Ramos (cell line): ENCODE results near the gene ADRA2C.
"Not testable (repeated sequence)": the region's sequence is repeated elsewhere in the genome, so short reads cannot be mapped to it uniquely, and the experiment has no call there.

ENCODE experiments used
- in situ Hi-C: fragments of 300-500 bp; cut with MboI; formaldehyde crosslinking; loops from one replicate; pipeline ENCODE4 v1.14.3; 2022; ENCODE audit warnings: low sequenced_read_pairs; ENCODE audit not compliant: unreplicated experiment

Gene ADRA2C

GRCh38 chr4:3809028-3809427 is 42.8 kb downstream of the ADRA2C start:
- in situ Hi-C loops, result no loop called here

DNA sequence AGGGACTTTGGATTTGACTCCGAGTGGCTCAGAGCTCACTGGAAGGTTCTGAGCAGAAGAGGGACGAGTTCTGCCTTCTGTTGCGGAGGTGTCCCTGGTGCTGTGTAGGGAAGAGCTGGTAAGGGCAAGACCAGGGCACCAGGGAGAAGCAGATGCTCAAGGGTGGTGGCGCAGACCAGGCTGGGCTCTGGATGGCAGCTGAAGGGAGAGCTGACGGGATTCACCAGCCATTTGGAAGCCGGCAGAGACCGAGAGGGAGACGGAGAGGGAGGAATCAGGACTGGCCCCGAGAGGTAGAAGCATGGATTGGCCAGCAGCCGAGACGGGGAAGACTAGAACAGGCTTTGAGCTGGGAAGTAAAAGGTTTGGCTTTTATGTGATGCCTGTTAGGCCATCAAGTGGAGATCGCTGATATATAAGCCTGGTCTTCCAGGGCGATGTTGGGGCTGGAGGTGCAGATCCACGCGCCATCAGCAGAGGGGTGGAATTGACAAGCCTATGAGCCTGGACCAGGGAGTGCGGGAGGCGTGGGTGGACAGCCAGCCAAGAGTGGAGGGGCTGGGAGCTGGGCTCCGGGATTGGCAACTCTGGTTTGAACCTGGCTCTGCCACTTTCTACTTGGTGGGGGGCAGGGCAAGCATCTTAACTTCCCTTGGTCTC is 43.4 kb downstream of the ADRA2C start:
- in situ Hi-C loops, result no loop called here

- in situ Hi-C loops, result no loop called here
Measured at GRCh38 chr4:3810111-3810680, 44.0 kb downstream of the ADRA2C start.

DNA sequence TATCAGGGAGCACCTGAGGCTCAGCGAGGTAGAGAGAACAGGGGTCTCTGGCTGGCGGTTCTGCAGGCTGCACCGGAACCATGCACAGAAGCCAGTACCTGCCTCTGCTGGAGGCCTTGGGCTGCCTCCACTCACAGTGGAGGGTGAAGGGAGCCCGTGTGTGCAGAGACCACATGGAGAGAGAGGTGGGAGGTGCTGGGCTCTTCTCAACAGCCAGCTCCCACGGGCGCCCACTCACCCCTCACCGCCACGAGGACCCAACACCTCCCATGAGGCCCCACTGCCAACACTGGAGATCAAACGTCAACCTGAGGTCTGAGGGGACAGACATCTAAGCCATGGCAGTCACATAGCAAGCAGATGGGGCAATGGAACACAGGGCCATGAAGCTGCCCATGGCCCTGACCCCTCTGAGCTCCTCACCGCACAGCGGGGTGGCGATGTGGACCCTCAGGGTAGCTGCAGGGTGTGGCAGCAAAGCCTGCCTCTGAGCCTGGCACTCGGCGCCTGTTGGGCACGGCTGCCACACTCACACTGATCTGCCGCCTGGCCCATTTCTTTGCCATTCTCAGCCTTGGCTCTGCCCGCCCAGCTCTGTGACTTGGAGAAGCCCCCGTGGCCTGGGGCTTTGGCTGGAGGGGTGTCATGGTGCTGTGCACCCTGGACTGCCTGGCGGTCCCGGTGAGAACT is 44.8 kb downstream of the ADRA2C start:
- in situ Hi-C loops, result no loop called here

DNA sequence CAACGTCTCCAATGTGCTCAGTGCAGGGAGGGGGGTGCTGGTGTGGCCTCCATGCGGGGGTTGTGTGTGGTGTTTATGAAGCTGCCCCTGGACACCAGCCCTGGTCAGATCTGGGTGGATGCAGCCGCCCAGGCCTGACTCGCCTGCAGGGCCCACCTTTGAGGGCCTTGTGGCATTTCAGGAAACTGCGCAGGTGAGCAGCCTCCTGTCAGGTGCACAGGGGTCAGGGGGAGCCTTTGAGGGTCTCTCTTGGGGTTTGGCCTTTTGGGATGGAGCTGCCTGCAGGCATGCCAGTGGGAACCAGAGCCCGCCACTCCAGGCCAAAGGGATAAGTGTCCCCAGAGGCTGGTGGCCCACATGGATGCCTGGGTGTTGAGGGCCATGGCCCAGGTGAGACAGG is 45.4 kb downstream of the ADRA2C start:
- in situ Hi-C loops, result no loop called here

GRCh38 chr4:3812211-3812934 is 46.2 kb downstream of the ADRA2C start:
- in situ Hi-C loops, result no loop called here

DNA sequence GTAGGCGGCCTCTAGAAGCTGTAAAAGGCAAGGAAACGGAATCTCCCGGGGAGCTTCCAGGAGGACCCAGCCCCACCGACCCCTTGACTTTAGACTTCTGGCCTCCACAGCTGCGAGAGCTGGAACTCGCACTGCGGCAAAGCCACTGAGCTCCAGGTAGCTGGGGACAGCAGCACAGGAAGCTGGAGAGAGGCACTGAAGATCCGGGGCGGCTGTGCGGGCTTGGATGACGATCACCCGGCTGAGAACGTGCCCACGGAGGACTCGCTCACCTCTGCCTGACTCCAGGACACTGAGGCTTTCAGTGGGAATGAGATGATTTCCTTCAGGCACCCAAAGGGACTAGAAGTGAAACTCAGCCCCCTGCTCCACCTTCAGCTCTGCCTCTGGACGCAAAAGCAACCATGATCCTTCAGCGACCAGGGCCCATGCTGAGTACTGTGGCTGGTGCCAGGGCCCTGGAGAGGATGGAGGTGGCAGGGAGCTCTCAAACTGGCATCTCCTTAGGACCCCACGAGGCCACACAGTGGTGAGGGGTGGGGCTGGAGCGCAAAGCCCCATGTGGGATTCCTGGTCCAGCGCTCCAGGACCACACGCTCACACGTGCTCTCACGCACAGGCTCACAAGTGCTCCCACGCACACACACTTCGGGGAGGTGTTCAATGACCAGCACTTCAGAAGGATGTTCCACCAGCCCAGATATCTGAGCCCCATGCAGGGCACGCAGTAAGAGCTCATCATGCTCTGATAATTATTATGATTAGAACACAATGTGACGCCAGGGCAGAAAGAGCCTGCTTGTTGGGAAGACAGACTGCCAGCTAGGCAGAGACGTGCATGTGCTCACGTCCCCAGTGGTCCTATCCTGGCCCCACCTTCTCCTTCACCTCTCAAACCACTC is 47.2 kb downstream of the ADRA2C start:
- in situ Hi-C loops, result no loop called here

- in situ Hi-C loops, result no loop called here
Measured at GRCh38 chr4:3814053-3814570, 47.9 kb downstream of the ADRA2C start.

DNA sequence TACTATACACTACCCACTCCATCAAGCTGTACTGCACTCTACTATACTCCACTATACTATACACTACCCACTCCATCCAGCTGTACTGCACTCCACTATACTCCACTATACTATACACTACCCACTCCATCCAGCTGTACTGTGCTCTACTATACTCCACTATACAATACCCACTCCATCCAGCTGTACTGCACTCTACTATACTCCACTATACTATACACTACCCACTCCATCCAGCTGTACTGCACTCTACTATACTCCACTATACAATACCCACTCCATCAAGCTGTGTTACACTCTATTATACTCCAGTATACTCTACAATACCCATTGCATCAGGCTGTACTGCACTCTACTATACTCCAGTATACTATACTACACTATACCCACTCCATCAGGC is 48.7 kb downstream of the ADRA2C start:
- in situ Hi-C loops, result not testable (repeated sequence)

DNA sequence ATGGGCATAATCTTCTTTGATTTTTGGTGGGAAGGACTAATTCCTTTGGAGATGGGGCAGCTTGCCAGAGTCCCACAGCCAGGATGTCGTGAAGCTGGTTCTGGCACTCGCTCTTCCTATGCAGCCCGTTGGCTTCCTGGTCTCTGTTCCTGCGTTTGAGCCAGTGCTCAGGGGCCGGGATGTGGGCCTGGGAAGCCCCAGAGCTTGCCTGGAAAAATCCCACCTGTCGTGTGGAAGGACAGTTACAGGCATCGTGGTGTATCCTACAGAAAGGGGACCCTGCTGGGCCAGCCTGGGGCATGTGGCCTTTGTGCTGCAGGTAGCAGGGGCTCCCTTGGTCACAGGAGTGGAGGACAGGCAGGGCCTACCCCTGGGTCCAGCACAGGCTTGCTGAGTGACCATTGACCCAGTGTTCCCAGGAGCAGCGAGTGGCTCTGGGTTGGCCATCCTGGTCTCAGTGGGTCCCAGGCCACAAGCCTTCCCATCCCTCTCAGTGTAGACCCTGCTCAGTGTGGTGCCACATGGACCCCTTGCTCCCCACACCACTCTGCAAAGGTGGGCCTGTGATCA is 50.2 kb downstream of the ADRA2C start:
- in situ Hi-C loops, result no loop called here

- in situ Hi-C loops, result no loop called here
Measured at GRCh38 chr4:3816983-3817960, 51.1 kb downstream of the ADRA2C start.
